ENCODE results near the gene C12orf57. TPM values are rescaled to one million over a fixed set of nuclear protein-coding genes. Genes with fewer than 3 reads are reported as not detected.
A peak's percentile ranks its signal among the peaks of the same experiment; 100 is the strongest.

The C12orf57 gene
- total RNA-seq, 1 donor from 2014 or later: 62.4 TPM

GRCh38 chr12:6952863-6953441 lies 9.1 kb downstream of the C12orf57 start:
- no peak for DNase-seq (ENCODE audit: low read depth)

GRCh38 chr12:6953442-6954315 lies 9.9 kb downstream of the C12orf57 start:
- no peak for DNase-seq (ENCODE audit: low read depth)

- no peak for DNase-seq (ENCODE audit: low read depth)
Measured at GRCh38 chr12:6954316-6955107, 10.7 kb downstream of the C12orf57 start.

- DNase-seq (ENCODE audit: low read depth): no peak
Measured at GRCh38 chr12:6955108-6956020, 11.5 kb downstream of the C12orf57 start.

GRCh38 chr12:6956021-6956727 lies 12.4 kb downstream of the C12orf57 start:
- no peak for DNase-seq (ENCODE audit: low read depth)

- DNase-seq (ENCODE audit: low read depth): no peak
Measured at GRCh38 chr12:6957151-6957701, 13.4 kb downstream of the C12orf57 start.

GRCh38 chr12:6957741-6958608 lies 14.2 kb downstream of the C12orf57 start:
- no peak for DNase-seq (ENCODE audit: low read depth)

- DNase-seq (ENCODE audit: low read depth): no peak
Measured at GRCh38 chr12:6958609-6959057, 14.8 kb downstream of the C12orf57 start.

GRCh38 chr12:6959058-6959804 lies 15.4 kb downstream of the C12orf57 start:
- DNase-seq (ENCODE audit: low read depth): no peak

GRCh38 chr12:6959805-6960592 lies 16.2 kb downstream of the C12orf57 start:
- no peak for DNase-seq (ENCODE audit: low read depth)

- no peak for DNase-seq (ENCODE audit: low read depth)
Measured at GRCh38 chr12:6960593-6961277, 16.9 kb downstream of the C12orf57 start.

GRCh38 chr12:6961278-6961694 lies 17.5 kb downstream of the C12orf57 start:
- DNase-seq (ENCODE audit: low read depth): no peak

GRCh38 chr12:6961695-6962284 lies 18.0 kb downstream of the C12orf57 start:
- DNase-seq (ENCODE audit: low read depth): peak; percentile 46

- DNase-seq (ENCODE audit: low read depth): no peak
Measured at GRCh38 chr12:6962285-6963015, 18.6 kb downstream of the C12orf57 start.

- DNase-seq (ENCODE audit: low read depth): no peak
Measured at GRCh38 chr12:6963016-6963731, 19.4 kb downstream of the C12orf57 start.
